22Rv1 (cell line): ENCODE results near the gene RRAS2.

Experiments used
- ZFX ChIP-seq: fragments of 450-650 bp; IDR thresholded peaks from 2 replicates; pipeline ENCODE4 v1.6.1; 2017; ENCODE audit warnings: antibody characterized with exemption, borderline replicate concordance
- TF ChIP-seq, protein P1 (sequence below): fragments of 450-650 bp; IDR thresholded peaks from 2 replicates; pipeline ENCODE4 v1.5.1; 2017; ENCODE audit warnings: mild to moderate bottlenecking

- TF ChIP-seq, protein P1, sequence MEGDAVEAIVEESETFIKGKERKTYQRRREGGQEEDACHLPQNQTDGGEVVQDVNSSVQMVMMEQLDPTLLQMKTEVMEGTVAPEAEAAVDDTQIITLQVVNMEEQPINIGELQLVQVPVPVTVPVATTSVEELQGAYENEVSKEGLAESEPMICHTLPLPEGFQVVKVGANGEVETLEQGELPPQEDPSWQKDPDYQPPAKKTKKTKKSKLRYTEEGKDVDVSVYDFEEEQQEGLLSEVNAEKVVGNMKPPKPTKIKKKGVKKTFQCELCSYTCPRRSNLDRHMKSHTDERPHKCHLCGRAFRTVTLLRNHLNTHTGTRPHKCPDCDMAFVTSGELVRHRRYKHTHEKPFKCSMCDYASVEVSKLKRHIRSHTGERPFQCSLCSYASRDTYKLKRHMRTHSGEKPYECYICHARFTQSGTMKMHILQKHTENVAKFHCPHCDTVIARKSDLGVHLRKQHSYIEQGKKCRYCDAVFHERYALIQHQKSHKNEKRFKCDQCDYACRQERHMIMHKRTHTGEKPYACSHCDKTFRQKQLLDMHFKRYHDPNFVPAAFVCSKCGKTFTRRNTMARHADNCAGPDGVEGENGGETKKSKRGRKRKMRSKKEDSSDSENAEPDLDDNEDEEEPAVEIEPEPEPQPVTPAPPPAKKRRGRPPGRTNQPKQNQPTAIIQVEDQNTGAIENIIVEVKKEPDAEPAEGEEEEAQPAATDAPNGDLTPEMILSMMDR, result no peak
- no peak for TF ChIP-seq ZFX
Measured at GRCh38 chr11:14261066-14261465, 97.9 kb downstream of the RRAS2 start.
